ENCODE measurements around the gene SPATA21. TPM values are rescaled to one million over a fixed set of nuclear protein-coding genes. Genes with fewer than 3 reads are reported as not detected.
A peak's percentile ranks its signal among the peaks of the same experiment; 100 is the strongest.

Gene SPATA21
- total RNA-seq, 1 experiment from 2014 or later, result not detected

DNA sequence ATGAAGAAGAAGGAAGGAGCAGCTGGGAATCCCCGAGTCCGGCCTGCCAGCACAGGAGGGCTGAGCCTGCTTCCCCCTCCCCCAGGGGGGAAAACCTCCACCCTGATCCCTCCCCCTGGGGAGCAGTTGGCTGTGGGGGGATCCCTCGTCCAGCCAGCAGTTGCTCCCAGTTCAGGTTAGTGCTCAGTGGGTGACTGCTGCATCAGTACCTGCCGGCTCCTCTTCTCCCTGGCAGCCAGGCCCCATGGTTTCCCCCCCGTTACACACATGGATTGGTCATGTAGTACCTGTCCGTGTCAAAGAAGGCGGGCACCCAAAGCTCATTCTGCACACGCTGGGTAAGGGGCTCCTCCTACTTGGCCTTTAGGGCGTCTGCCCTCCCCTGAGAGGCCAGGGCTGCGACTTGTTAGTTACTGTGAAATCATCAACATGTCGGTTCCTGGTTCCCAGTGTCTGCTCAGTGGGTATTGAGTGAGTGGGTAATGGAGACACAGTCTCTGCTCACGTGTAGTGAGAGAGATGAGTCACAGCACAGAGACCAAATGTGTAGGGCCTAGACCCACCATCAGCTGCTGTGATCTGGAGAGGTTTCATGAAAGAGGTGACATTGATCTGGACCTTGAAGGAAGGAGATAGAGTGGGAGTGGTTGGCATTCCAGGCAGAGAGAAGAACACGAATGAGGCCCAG lies 14.8 kb upstream of the SPATA21 start:
- no peak for DNase-seq (ENCODE audit: low read depth)

DNA sequence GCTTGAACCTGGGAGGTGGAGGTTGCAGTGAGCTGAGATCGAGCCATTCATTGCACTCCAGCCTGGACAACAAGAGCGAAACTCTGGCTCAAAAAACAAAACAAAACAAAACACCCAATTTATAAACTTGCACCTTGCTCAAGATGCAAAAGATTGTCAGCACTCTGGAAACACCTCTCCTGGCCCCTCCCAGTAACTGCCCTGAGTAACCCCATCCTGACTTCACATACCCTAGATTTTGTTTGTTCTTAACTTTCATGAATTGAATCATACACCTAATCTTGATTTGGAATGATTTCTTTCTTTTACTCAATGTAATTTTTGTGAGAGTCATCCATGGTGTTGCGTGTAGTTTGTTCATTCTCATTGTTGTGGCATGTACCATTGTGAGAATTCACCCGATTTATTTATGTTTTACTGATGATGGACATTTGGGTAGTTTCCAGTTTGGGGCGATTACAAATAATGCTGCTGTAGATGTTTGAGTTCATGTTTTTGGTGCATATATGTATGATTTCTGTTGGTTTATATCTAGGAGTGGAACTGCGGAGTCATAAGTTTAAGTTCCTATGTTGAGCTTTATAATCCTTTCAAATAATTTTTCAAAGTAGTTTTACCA lies 13.7 kb upstream of the SPATA21 start:
- no peak for DNase-seq (ENCODE audit: low read depth)

DNA sequence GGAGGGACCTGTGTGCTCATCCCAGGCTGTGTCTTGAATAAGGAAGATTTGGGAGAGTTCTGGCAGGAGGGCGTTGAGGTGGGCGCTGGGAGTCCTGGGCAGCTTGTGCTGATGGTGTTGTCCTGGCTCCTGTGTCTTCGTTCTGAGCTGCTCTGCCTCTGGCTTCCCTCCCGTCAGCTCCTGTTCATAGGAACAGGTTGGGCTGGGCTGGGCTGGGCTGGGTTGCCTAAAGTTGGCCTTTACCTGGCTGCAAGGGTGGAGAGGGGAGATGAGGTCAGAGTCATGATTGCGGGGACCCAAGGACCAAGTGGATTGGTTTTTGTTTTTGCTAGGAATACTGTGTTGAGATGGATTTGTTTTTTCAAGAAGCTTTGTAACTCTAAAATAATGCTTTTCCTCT lies 12.4 kb upstream of the SPATA21 start:
- no peak for DNase-seq (ENCODE audit: low read depth)

DNA sequence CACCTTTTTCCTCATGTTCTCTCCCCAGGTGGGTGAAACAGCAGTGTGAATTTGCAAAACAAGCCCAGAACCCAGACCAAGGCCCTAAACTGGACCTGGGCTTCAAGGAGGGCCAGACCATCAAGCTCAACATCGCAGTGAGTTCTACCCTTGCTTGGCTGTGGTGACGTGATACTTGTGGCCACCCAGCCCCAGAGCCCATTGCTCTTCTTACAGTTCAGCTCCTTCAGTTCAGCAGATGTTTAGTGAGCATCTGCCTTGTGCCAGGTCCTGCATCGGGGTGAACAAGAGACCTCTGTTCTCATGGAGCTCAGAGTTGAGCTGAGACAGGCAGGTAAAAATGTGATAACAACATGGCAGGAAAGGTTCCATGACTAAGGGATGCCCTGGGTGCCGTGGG lies 11.8 kb upstream of the SPATA21 start:
- no peak for DNase-seq (ENCODE audit: low read depth)

DNA sequence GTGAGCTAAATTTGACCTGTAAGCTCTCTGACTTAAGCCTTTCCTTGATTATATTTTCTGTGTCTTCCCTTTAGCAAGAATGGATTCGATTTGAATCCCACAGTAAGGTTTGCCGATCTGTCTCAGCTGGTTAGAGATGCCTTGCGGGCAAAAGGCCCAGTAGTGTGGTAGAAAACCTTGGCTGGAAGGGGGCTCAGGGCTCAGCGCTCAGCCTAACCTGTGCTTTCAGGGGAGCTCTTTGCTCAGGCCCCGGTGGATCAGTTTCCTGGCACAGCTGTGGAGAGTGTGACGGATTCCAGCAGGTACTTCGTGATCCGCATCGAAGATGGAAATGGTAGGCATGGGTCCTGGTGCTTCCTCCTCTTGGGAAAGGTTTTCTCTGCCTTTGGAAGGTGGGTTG lies 10.4 kb upstream of the SPATA21 start:
- no peak for DNase-seq (ENCODE audit: low read depth)

DNA sequence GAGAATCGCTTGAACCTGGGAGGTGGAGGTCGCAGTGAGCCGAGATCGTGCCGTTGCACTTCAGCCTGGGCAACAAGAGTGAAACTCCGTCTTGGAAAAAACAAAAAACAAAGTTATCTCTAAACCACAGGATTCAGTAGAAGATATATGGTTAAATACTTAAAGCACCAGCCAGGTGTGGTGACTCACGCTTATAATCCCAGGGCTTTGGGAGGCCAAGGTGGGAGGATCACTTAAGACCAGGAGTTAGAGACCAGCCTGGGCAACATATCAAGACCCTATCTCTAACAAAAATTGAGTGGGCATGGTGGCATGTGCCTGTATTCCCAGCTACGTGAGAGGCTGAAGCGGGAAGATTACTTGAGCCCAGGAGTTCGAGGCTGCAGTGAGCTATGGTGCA lies 8.9 kb upstream of the SPATA21 start:
- no peak for DNase-seq (ENCODE audit: low read depth)

DNA sequence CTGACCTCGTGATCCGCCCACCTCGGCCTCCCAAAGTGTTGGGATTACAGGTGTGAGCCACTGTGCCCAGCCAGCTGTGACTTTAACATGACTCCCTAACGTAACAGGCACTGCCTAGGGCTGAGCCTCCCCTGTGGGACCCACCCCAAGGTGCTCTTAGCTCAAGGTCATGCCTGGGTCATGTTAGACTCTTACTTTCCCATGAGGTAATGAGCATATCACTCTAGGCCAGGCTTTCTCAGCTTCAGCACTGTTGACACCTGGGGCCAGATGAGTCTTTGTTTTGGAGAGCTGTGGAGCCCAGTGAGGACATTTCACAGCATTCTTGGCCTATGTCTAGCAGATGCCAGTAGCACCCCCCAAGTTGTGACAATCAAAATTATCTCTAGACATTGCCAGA lies 7.8 kb upstream of the SPATA21 start:
- no peak for DNase-seq (ENCODE audit: low read depth)

DNA sequence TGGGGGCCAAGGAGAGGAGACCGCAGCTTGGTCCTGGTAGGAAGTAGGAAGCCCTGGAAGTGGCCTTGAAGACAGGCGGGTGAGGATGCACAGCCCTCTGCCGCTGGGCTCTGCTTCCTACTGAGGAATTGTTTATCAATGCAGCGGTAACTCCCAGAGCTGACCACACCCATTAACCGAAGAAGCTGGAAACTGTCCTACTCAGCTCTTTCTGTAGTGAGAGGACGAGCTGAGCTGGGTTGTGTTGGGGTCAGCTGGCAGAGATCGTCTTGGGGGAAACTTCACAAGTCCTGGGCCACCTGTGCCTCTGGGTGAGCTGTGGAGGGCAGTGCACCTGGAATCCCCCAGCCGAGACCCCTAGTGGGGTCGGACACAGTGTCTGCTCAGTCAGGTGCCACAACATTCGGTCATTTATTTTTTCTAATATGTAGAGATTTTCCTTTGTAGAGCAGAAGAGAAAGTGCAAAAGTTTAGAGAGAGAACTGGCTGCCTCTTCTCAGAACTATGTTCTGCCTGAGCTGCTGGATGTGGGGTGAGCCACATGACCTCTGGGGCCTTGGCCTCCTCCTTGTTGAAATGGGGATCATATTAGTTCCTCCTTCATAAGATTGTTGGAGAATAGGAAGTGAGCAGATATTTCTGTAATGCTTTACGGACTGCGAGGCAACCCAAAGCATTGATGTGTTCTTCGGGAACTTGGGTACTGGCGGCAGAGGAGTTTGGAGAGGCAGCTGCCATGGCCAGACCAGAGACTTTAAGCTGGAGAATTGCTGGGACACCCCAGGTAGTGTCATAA lies 6.9 kb upstream of the SPATA21 start:
- no peak for DNase-seq (ENCODE audit: low read depth)

DNA sequence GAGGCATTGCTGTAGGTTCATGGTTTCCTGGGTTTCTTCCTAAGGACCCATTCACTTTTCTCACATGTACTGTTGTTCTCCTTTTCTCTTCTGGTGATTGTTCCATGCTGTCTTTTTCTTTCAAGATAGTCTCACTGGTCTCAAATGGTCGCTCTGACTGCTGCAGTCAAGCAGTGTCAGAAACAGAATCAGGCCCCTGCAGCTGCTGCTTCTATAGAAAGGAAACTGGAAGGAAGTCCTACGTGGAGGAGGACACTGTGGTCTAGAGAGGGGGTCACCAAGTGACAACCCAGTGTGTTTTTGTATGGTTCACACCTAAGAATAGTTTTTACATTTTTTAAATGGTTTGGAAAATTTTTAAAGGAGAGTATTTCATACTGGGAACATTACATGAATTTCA lies 5.7 kb upstream of the SPATA21 start:
- no peak for DNase-seq (ENCODE audit: low read depth)

DNA sequence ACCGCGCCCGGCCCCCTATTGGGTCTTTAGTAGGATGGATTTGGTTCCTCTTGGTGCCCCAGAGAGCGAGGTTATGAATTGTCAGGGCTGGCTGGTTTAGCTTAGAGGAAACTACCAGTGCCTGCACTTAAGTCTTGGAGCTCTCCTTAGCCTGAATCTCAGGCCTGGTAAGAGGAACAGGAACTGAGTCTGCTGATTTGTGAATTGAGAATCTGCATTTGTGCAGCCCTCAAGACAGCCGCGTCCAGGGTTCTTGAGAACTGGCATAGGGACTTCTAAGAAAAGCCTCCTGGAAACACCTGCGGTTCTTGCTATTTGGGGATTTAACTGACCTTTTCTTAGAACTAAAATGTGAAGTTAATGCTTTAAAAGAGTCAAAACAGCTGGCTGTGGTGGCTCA lies 5.0 kb upstream of the SPATA21 start:
- no peak for DNase-seq (ENCODE audit: low read depth)

DNA sequence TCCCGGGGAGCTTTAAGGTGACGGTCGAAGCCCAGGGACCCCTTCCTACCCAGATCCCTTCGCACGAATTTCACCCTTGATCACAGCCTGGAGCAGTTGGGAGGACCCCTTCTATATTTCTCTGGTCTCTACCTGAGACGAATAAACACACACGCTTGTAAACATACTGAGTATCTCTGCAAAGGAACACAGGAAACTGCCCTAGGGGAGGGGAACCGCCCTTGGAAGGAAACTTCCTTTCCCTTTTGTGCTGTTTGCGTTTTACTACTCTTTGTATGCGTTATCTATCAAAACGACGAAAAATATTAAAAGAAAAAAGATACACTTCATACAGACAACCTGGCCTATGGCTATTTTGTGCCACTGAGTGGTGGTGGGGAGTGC lies 4.0 kb upstream of the SPATA21 start:
- DNase-seq (ENCODE audit: low read depth), result no peak

DNA sequence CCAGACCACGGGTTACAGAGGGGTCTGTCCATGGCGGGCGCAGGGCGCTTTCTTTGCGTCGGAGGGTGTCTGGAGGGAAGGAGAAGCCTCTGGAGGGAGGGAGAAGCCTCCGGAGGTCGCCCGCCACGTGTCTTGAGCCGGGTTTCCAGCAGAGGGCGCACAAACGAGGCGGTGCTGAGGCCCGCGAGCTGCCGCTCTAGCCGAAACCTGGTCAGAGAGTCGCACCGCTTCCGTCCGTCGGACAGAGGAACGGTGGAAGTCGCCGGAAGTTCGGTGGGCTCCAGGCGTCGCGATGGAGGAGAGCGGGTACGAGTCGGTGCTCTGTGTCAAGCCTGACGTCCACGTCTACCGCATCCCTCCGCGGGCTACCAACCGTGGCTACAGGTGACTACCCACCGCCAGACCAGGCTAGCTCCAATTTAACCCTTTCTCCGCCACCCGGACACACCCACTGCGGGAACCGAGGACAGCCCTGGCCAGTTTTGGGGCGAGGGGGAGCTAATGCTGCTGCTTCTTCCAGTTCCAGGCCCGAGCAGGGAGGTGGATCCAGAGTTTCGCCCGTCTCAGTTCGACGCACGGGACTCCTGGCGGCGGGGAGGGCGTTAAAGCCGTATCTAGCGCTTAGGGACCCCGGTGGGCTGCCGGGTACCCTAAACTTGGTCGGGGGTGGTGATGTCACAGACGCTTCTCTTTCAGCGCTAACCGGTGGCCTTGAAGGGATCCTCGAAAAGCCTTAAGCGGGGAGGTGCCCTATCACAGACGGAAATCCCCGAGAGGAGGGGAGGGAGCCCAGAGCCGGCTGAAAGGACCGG lies 3.5 kb upstream of the SPATA21 start, which contains the start of gene NECAP2:
NECAP2 (plus strand) TSS at position 255 of the 812 bp plus-strand sequence; CDS start at position 293, 38 bp downstream.
- DNase-seq (ENCODE audit: low read depth), result peak; percentile 84

DNA sequence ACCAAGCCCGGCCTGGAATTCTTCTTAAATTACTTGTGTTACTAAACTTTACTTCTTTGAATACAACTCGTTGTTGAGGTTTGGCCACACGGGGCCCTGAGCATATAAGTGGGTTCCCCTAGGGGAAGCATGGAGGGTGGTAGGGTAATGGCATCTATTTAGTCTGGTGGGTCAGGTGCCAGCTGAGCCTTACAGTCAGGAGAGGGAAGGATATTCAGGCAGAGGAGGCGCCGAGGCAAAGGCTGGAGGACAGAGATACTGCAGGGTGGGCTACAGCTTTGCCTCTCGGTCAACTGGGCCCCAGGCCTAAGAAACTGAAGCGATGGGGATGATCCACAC lies 2.9 kb upstream of the SPATA21 start:
- DNase-seq (ENCODE audit: low read depth), result peak; percentile 16

DNA sequence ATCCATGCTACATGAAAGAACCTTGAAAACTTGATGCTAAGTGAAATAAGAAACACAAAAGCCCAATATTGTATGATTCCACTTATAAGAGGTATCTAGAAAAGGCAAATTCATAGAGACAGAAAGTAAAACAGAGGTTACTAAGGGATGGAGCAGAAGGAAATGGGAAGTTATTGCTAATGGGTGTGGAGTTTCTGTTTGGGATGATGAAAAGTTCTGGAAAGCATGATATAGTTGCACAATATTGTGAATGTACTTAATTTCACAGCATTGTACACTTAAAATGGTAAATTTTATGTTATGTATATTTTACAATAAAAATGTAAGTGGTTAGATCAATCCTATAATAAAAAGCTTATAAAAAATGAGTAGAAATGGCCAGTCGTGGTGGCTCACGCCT lies 1.7 kb upstream of the SPATA21 start:
- no peak for DNase-seq (ENCODE audit: low read depth)

DNA sequence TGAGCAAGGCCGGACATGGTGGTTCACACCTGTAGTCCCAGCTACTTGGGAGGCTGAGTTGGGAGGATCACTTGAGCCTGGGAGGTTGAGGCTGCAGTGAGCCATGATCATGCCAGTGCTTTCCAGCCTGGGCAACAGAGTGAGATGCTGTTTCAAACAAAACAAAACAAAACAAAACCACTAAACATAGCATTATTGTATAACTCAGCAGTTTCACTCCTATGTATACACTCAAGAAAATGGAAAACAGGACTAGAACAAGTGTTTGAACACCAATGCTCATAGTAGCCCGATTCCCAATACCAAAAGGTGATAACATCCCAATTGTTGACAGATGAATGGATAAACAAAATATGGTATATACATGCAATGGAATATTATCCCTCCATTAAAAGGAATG lies 1.3 kb upstream of the SPATA21 start:
- no peak for DNase-seq (ENCODE audit: low read depth)

DNA sequence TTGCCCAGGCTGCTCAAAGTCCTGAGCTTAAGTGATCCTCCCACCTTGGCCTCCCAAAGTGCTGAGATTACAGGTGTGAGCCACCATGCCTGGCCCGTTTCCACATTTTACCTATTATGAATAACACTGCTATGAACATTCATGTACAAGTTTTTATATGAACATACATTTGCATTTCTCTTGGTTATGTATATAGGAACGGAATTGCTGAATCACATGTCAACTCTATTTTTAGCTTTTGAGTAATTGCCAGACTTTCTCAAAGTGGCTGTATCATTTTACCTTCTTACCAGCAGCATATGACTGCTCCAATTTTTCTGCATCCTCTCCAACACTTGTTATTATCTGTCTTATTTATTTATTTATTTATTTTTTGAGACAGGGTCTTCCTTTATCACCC lies 2.7 kb downstream of the SPATA21 start:
- DNase-seq (ENCODE audit: low read depth), result peak; percentile 9

DNA sequence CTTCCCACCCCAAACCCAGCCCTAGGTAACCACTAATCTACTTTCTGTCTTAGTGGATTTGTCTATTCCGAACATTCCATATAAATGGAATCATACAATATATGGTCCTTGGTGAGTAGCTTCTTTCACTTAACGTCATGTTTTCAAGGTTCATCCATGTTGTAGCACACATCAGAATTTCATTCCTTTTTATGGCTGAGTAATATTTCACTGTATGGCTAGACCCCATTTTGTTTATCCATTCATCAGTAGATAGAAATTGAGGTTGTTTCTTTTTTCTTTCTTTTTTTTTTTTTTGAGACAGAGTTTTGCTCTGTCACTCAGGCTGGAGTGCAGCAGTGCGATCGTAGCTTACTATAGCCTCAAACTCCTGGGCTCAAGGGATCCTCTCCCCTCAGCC lies 3.2 kb downstream of the SPATA21 start:
- no peak for DNase-seq (ENCODE audit: low read depth)

DNA sequence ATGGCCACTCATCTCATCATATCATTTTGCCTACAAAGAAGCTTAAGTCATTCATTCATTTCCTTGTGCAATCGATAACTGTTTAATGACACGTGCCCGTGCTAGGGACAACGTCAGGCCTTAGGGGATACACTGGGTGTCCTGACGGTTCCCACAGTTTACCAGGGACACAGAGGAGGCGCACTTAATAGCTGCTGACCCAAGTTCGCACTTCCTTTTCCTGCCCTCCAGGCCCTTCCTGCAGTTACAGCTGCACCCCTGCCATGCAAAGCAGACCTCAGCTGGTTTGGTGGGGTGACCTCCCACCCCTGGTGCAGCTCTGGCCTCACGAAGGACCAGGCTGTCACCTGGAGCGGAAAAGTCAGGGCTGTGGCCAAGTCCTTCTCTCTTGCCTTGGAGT lies 4.2 kb downstream of the SPATA21 start:
- no peak for DNase-seq (ENCODE audit: low read depth)

DNA sequence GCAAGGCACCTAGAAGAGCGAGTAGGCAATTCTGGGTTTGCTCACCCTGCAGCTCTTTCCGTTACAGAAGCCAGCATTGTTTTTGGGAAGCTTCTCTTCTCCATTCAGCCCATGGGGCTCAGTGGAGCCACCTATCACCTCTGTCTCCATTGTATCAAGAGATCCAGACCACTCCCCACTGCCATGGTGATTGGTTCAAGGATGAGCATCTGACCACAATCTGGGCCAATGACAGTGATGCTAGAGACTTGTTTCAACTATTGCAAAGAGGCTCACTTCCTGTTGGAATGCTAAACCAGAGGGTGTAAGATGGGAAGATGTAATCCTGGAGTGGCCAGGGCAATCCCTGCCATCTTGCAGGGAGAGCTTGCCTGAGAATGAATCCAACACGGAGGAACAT lies 6.6 kb downstream of the SPATA21 start:
- DNase-seq (ENCODE audit: low read depth), result peak; percentile 22

DNA sequence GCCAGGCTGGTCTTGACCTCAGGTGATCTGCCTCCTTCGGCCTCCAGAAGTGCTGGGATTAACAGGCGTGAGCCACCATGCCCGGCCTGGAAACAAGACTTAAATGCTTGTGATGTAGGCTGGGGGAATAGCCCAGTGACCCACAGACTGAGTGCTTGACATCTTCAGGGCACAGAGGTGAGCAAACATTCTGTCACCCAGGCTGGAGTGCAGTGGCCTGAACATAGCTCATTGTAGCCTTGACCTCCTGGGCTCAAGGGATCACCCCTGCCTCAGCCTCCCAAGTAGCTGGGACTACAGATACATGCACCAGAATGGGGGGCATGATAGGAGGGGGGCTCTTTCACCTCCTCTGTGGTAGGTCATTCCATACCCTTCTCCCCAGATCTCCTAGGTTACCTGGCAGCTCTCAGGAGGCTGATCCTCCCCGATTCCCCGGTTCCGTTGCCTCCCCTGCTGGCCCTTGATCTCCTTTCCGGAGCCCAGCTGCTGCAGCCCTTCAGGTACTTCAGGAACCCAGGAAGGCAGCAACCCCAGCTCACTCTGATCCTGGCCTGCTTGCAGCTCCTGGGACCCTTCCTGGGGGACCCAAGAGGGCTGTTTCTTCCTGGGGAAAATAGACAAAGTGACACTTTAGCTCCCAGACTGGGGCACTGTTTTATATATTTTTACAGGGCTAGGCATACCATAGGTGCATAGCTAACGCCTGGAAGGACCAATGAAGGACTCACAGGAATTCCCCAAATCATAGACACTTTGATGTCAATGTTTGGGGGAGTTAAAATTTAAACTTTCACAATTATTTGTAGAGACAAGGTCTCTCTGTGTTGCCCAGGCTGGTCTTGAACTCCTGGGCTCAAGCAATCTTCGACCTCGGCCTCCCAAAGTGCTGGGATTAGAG lies 11.8 kb downstream of the SPATA21 start:
- DNase-seq (ENCODE audit: low read depth), result no peak

DNA sequence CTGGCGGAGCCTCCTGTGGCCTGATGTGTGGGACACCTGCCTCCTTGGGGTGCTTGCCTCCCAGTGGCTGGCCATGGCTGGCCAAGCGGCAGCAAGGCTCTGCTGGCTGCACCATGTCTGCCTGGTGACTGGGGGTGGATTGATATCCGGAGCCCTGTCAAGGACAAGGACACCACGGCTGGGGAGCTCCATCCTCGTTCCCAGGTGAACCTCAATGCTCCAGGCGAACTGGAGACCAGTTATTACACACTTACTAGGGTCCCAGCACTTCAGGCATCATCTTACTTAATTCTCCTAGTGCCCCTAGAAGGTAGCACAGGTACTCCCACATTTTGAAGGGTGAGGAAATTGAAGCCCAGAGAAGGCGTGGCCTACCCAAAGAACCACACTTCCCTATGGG lies 15.2 kb downstream of the SPATA21 start:
- no peak for DNase-seq (ENCODE audit: low read depth)

Measured in LHCN-M2 (cell line).